Measurements from ENCODE around the gene ATXN10.
"Not testable (repeated sequence)": the region's sequence is repeated elsewhere in the genome, so short reads cannot be mapped to it uniquely, and the experiment has no call there.

The ATXN10 gene

GRCh38 chr22:45650721-45651120 is 20.9 kb upstream of the ATXN10 start:
- no peak for TF ChIP-seq CTCF (IDR thresholded peaks at IDR 0.05; ENCODE audit: low read depth, low read length)
- no peak for DNase-seq (ENCODE audit: low read depth, low spot score)
- in situ Hi-C loops (cut with HindIII; ENCODE audit: low sequenced_read_pairs), result no loop called here
- H3K4me3 ChIP-seq (ENCODE audit: low read depth, low read length), result no peak overlapping the region

- no peak overlapping the region for H3K4me3 ChIP-seq (ENCODE audit: low read depth, low read length)
- TF ChIP-seq CTCF (IDR thresholded peaks at IDR 0.05; ENCODE audit: low read depth, low read length), result no peak
- DNase-seq (ENCODE audit: low read depth, low spot score), result no peak
- in situ Hi-C loops (cut with HindIII; ENCODE audit: low sequenced_read_pairs), result no loop called here
Measured at GRCh38 chr22:45651931-45652528, 19.6 kb upstream of the ATXN10 start.

GRCh38 chr22:45656577-45656976 is 15.1 kb upstream of the ATXN10 start:
- in situ Hi-C loops (cut with HindIII; ENCODE audit: low sequenced_read_pairs), result no loop called here
- H3K4me3 ChIP-seq (ENCODE audit: low read depth, low read length), result no peak overlapping the region
- TF ChIP-seq CTCF (IDR thresholded peaks at IDR 0.05; ENCODE audit: low read depth, low read length), result no peak
- no peak for DNase-seq (ENCODE audit: low read depth, low spot score)

- no peak for TF ChIP-seq CTCF (IDR thresholded peaks at IDR 0.05; ENCODE audit: low read depth, low read length)
Measured at GRCh38 chr22:45657701-45658100, 13.9 kb upstream of the ATXN10 start.

GRCh38 chr22:45664136-45664646 is 7.4 kb upstream of the ATXN10 start:
- in situ Hi-C loops (cut with HindIII; ENCODE audit: low sequenced_read_pairs), result no loop called here
- no peak for TF ChIP-seq CTCF (IDR thresholded peaks at IDR 0.05; ENCODE audit: low read depth, low read length)
- no peak for DNase-seq (ENCODE audit: low read depth, low spot score)
- no peak overlapping the region for H3K4me3 ChIP-seq (ENCODE audit: low read depth, low read length)

More at GRCh38 chr22:45657701-45658100, 13.9 kb upstream of the ATXN10 start:
- no peak for DNase-seq (ENCODE audit: low read depth, low spot score)
- H3K4me3 ChIP-seq (ENCODE audit: low read depth, low read length), result no peak overlapping the region
- in situ Hi-C loops (cut with HindIII; ENCODE audit: low sequenced_read_pairs), result no loop called here

GRCh38 chr22:45667486-45667885 is 4.1 kb upstream of the ATXN10 start:
- DNase-seq (ENCODE audit: low read depth, low spot score), result no peak

GRCh38 chr22:45670363-45670762 is 1.3 kb upstream of the ATXN10 start:
- H3K4me3 ChIP-seq (ENCODE audit: low read depth, low read length); in situ Hi-C loops (cut with HindIII; ENCODE audit: low sequenced_read_pairs); DNase-seq (ENCODE audit: low read depth, low spot score): not testable (repeated sequence)

More at GRCh38 chr22:45667486-45667885, 4.1 kb upstream of the ATXN10 start:
- in situ Hi-C loops (cut with HindIII; ENCODE audit: low sequenced_read_pairs), result no loop called here
- H3K4me3 ChIP-seq (ENCODE audit: low read depth, low read length), result no peak overlapping the region
- TF ChIP-seq CTCF (IDR thresholded peaks at IDR 0.05; ENCODE audit: low read depth, low read length), result no peak

Data from astrocyte of the spinal cord (primary cell).